ENCODE results near the gene DOCK10. TPM values are rescaled to one million over a fixed set of nuclear protein-coding genes. Genes with fewer than 3 reads are reported as not detected.

The DOCK10 gene
- total RNA-seq, 1 donor from 2014 or later, result 30.9 TPM

- Histone ChIP-seq H3K4me1 (no peaks in the 10 kb centered on the region), H3K27ac (no peak overlapping the region), H3K27me3 (no peaks in the 10 kb centered on the region), H3K9me3 (no peaks in the 10 kb centered on the region), H3K4me3 (no peak overlapping the region), H3K36me3 (no peaks in the 10 kb centered on the region)
- intact Hi-C loops (cut with DNase I), result no loop called here
- DNase-seq (ENCODE audit: low spot score in 2 of 2), result no peak
- no peak for TF ChIP-seq CTCF (IDR thresholded peaks at IDR 0.05)
Measured at GRCh38 chr2:225019105-225019504, 23.2 kb downstream of the DOCK10 start.

- intact Hi-C loops (cut with DNase I), result no loop called here
- Histone ChIP-seq H3K27me3 (no peaks in the 10 kb centered on the region), H3K4me1 (no peaks in the 10 kb centered on the region), H3K27ac (no peak overlapping the region), H3K4me3 (no peak overlapping the region), H3K36me3 (no peaks in the 10 kb centered on the region), H3K9me3 (no peaks in the 10 kb centered on the region)
- TF ChIP-seq CTCF (IDR thresholded peaks at IDR 0.05), result no peak
- DNase-seq (ENCODE audit: low spot score in 2 of 2), result no peak
Measured at GRCh38 chr2:225017713-225018112, 24.6 kb downstream of the DOCK10 start.

GRCh38 chr2:225017098-225017685, 25.1 kb downstream of the DOCK10 start:
- no peak for TF ChIP-seq CTCF (IDR thresholded peaks at IDR 0.05)
- no peak for DNase-seq (ENCODE audit: low spot score in 2 of 2)
- no peak overlapping the region for H3K27ac ChIP-seq
- H3K36me3 ChIP-seq, result no peaks in the 10 kb centered on the region
- intact Hi-C loops (cut with DNase I), result no loop called here
- no peaks in the 10 kb centered on the region for H3K4me1 ChIP-seq
- no peak overlapping the region for H3K4me3 ChIP-seq
- H3K9me3 ChIP-seq, result no peaks in the 10 kb centered on the region
- H3K27me3 ChIP-seq, result no peaks in the 10 kb centered on the region

- H3K9me3 ChIP-seq, result no peaks in the 10 kb centered on the region
- no peaks in the 10 kb centered on the region for H3K4me1 ChIP-seq
- intact Hi-C loops (cut with DNase I), result no loop called here
- H3K27ac ChIP-seq, result no peak overlapping the region
- no peaks in the 10 kb centered on the region for H3K36me3 ChIP-seq
- DNase-seq (ENCODE audit: low spot score in 2 of 2), result no peak
- H3K27me3 ChIP-seq, result no peaks in the 10 kb centered on the region
- H3K4me3 ChIP-seq, result no peak overlapping the region
- no peak for TF ChIP-seq CTCF (IDR thresholded peaks at IDR 0.05)
Measured at GRCh38 chr2:225013425-225014365, 28.6 kb downstream of the DOCK10 start.

DNA sequence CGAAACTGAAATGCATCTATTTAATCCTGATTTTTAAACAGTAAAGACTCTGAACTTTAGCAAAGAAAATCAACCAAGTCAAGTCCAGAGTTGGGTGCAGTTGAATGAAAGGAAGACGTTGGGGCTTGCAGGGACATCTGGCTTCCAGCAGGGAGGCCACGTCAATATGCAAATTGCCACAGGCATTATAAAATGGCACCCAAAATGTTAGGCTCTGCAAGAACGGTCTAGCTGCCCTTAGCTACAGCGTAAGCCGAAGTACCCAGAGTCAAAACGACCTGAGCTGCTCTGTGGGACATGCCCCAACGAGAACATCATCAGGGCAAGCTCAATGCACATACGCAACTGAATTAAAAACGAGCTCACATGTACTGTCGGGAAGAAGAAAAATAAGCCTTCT, 30.7 kb downstream of the DOCK10 start:
- Histone ChIP-seq H3K27ac (no peak overlapping the region), H3K27me3 (no peaks in the 10 kb centered on the region), H3K4me1 (no peaks in the 10 kb centered on the region), H3K36me3 (no peaks in the 10 kb centered on the region), H3K9me3 (no peaks in the 10 kb centered on the region), H3K4me3 (no peak overlapping the region)
- intact Hi-C loops (cut with DNase I), result no loop called here
- DNase-seq (ENCODE audit: low spot score in 2 of 2), result no peak
- TF ChIP-seq CTCF (IDR thresholded peaks at IDR 0.05), result no peak
